ENCODE results near the gene CDC73.

- TF ChIP-seq POLR2A (IDR thresholded peaks at IDR 0.05; ENCODE audit: low read length) (no peak), GATA1 (IDR thresholded peaks at IDR 0.05; ENCODE audit: low read depth, low read length) (no peak)
Measured at GRCh38 chr1:193211539-193211938, 89.7 kb downstream of the CDC73 start.

All from erythroblast (primary cell).